IMR-90 (cell line): Measurements from ENCODE around the gene GPATCH2L. TPM values are rescaled to one million over a fixed set of nuclear protein-coding genes. Genes with fewer than 3 reads are reported as not detected.

Experiments used
- ATAC-seq: fragments of 200-7000 bp; cut with Tn5 transposase; 2 replicates; pipeline ENCODE4 v1.9.1; 2020; ENCODE audit warnings: low read depth, mild to moderate bottlenecking, moderate library complexity
- BruUV-seq: library from RNA; stranded (reverse); fragments of 400-500 nt; replicated peaks from 2 replicates; lab custom pipeline; 2021; lab: Mats Ljungman, UMichigan
- CTCF ChIA-PET: fragments of 300-600 bp; formaldehyde crosslinking; extraction: SDS; loops from one replicate; lab custom pipeline; 2021; ENCODE audit warnings: antibody characterized with exemption; lab: Yijun Ruan, JAX
- POLR2A ChIA-PET: fragments of 300-600 bp; sonication (Branson Sonifier 250); formaldehyde crosslinking; loops from one replicate; lab custom pipeline; 2022; ENCODE audit warnings: antibody characterized with exemption; ENCODE audit not compliant: unreplicated experiment; lab: Charles Lee
- DNase-seq: peaks from one replicate; pipeline ENCODE4 v3.0.0; 2013
- H2AFZ ChIP-seq: replicated peaks from 2 replicates; pipeline ENCODE3; 2013; ENCODE audit warnings: low read length, mild to moderate bottlenecking; ENCODE audit not compliant: poor library complexity
- H2AK5ac ChIP-seq: 2 replicates; pipeline ENCODE4 v1.6.1; 2013; ENCODE audit warnings: low read depth, low read length, inconsistent platforms
- H2AK9ac ChIP-seq: replicated peaks from 2 replicates; pipeline ENCODE3; 2013; ENCODE audit warnings: mild to moderate bottlenecking, low read depth, low read length, moderate library complexity; ENCODE audit not compliant: poor library complexity
- H2BK120ac ChIP-seq: 2 replicates; pipeline ENCODE4 v1.6.1; 2013; ENCODE audit warnings: low read depth, low read length, inconsistent platforms
- H2BK15ac ChIP-seq: 3 replicates; pipeline ENCODE4 v1.6.1; 2013; ENCODE audit warnings: low read depth, low read length, inconsistent platforms
- H2BK20ac ChIP-seq: 2 replicates; pipeline ENCODE4 v1.6.1; 2013; ENCODE audit warnings: low read depth, mild to moderate bottlenecking, inconsistent platforms, low read length, moderate library complexity
- H2BK5ac ChIP-seq: 2 replicates; pipeline ENCODE4 v1.6.1; 2013; ENCODE audit warnings: mild to moderate bottlenecking, low read depth, low read length, inconsistent platforms; ENCODE audit not compliant: poor library complexity, severe bottlenecking
- H3K14ac ChIP-seq: replicated peaks from 2 replicates; pipeline ENCODE4 v1.6.1; 2013; ENCODE audit warnings: low read depth, low read length, inconsistent platforms
- H3K18ac ChIP-seq: 2 replicates; pipeline ENCODE4 v1.6.1; 2013; ENCODE audit warnings: low read depth, low read length, control low read depth
- H3K23ac ChIP-seq: 2 replicates; pipeline ENCODE4 v1.6.1; 2013; ENCODE audit warnings: low read depth, low read length, inconsistent platforms
- H3K27ac ChIP-seq: 2 replicates; pipeline ENCODE4 v1.5.1; 2013; ENCODE audit warnings: mild to moderate bottlenecking, control low read depth, low read length; ENCODE audit not compliant: insufficient read depth
- H3K27me3 ChIP-seq: 2 replicates; pipeline ENCODE4 v1.6.1; 2013; ENCODE audit warnings: low read length; ENCODE audit not compliant: control insufficient read depth, insufficient read depth
- H3K36me3 ChIP-seq: 2 replicates; pipeline ENCODE4 v1.6.1; 2013; ENCODE audit warnings: low read length, mixed read lengths; ENCODE audit not compliant: control insufficient read depth, insufficient read depth
- H3K4ac ChIP-seq: 2 replicates; pipeline ENCODE4 v1.6.1; 2013; ENCODE audit warnings: low read depth, low read length, inconsistent platforms
- H3K4me1 ChIP-seq: 2 replicates; pipeline ENCODE4 v1.6.1; 2013; ENCODE audit warnings: low read length, mixed read lengths; ENCODE audit not compliant: control insufficient read depth, insufficient read depth
- H3K4me2 ChIP-seq: 2 replicates; pipeline ENCODE4 v1.6.1; 2013; ENCODE audit warnings: low read depth, mild to moderate bottlenecking, control low read depth, low read length, moderate library complexity
- H3K4me3 ChIP-seq: 2 replicates; pipeline ENCODE4 v1.5.1; 2013; ENCODE audit warnings: low read depth, mild to moderate bottlenecking, control low read depth, low read length, moderate library complexity; ENCODE audit not compliant: insufficient read depth
- H3K56ac ChIP-seq: 2 replicates; pipeline ENCODE4 v1.6.1; 2013; ENCODE audit warnings: low read length, inconsistent platforms; ENCODE audit not compliant: insufficient read depth; ENCODE audit errors: extremely low read depth
- H3K79me1 ChIP-seq, 2 experiments: 2 replicates each; pipeline ENCODE4 v1.6.1; 2013; ENCODE audit warnings: low read length in 2 of 2, inconsistent platforms in 1 of 2, low read depth in 1 of 2
- H3K9ac ChIP-seq: 2 replicates; pipeline ENCODE4 v1.6.1; 2013; ENCODE audit warnings: low read depth, low read length, control low read depth
- H3K9me1 ChIP-seq: 2 replicates; pipeline ENCODE4 v1.6.1; 2013; ENCODE audit warnings: low read length, inconsistent platforms; ENCODE audit not compliant: insufficient read depth
- H3K9me3 ChIP-seq: 2 replicates; pipeline ENCODE4 v1.6.1; 2013; ENCODE audit warnings: low read length; ENCODE audit not compliant: control insufficient read depth, insufficient read depth
- H4K20me1 ChIP-seq: 2 replicates; pipeline ENCODE4 v1.6.1; 2013; ENCODE audit warnings: low read length, inconsistent platforms; ENCODE audit not compliant: insufficient read depth
- H4K5ac ChIP-seq: 2 replicates; pipeline ENCODE4 v1.6.1; 2013; ENCODE audit warnings: mild to moderate bottlenecking, low read depth, low read length, control low read depth
- H4K8ac ChIP-seq, 2 experiments: 2 replicates each; pipeline ENCODE4 v1.6.1; 2013; ENCODE audit warnings: low read depth in 2 of 2, low read length in 2 of 2, control low read depth in 1 of 2, inconsistent platforms in 1 of 2
- H4K91ac ChIP-seq: 2 replicates; pipeline ENCODE4 v1.6.1; 2013; ENCODE audit warnings: low read depth, low read length, inconsistent platforms; ENCODE audit not compliant: insufficient read depth
- BHLHE40 ChIP-seq: fragments of 150-350 bp; IDR thresholded peaks from 2 replicates; pipeline ENCODE4 v1.6.1; 2016; ENCODE audit warnings: mild to moderate bottlenecking, low read depth, low read length
- CEBPB ChIP-seq: IDR thresholded peaks from 2 replicates; pipeline ENCODE4 v1.6.1; 2012; ENCODE audit warnings: low read depth, low read length, improper control_type of control experiment
- CHD1 ChIP-seq: IDR thresholded peaks from 2 replicates; pipeline ENCODE4 v1.6.1; 2012; ENCODE audit warnings: low read depth, low read length, improper control_type of control experiment
- CTCF ChIP-seq: conservative IDR thresholded peaks from 2 replicates; pipeline ENCODE4 v1.5.1; 2012; ENCODE audit warnings: mild to moderate bottlenecking, low read depth, low read length, improper control_type of control experiment
- ELK1 ChIP-seq: fragments of 150-350 bp; IDR thresholded peaks from 2 replicates; pipeline ENCODE4 v1.6.1; 2016; ENCODE audit warnings: low read depth, mild to moderate bottlenecking, low read length, moderate library complexity, borderline replicate concordance
- FOS ChIP-seq: fragments of 150-350 bp; IDR thresholded peaks from 2 replicates; pipeline ENCODE4 v1.6.1; 2016; ENCODE audit warnings: low read depth, low read length
- MAFK ChIP-seq: IDR thresholded peaks from 2 replicates; pipeline ENCODE4 v1.6.1; 2012; ENCODE audit warnings: low read depth, low read length, improper control_type of control experiment
- MAZ ChIP-seq: IDR thresholded peaks from 2 replicates; pipeline ENCODE4 v1.6.1; 2012; ENCODE audit warnings: low read depth, mild to moderate bottlenecking, low read length, improper control_type of control experiment, moderate library complexity, borderline replicate concordance
- NFE2L2 ChIP-seq: fragments of 150-350 bp; IDR thresholded peaks from 2 replicates; pipeline ENCODE4 v1.6.1; 2016; ENCODE audit warnings: low read depth, mild to moderate bottlenecking, low read length
- RAD21 ChIP-seq: IDR thresholded peaks from 2 replicates; pipeline ENCODE4 v1.6.1; 2012; ENCODE audit warnings: low read length, improper control_type of control experiment
- RCOR1 ChIP-seq: IDR thresholded peaks from 2 replicates; pipeline ENCODE4 v1.6.1; 2012; ENCODE audit warnings: mild to moderate bottlenecking, low read length, improper control_type of control experiment; ENCODE audit not compliant: insufficient replicate concordance
- RFX5 ChIP-seq: IDR thresholded peaks from 2 replicates; pipeline ENCODE4 v1.8.0; 2012; ENCODE audit warnings: low read depth, mild to moderate bottlenecking, low read length, moderate library complexity
- SMC3 ChIP-seq: fragments of 150-350 bp; IDR thresholded peaks from 2 replicates; pipeline ENCODE4 v1.6.1; 2016; ENCODE audit warnings: low read depth, mild to moderate bottlenecking, antibody characterized with exemption, low read length, moderate library complexity
- USF2 ChIP-seq: fragments of 150-350 bp; IDR thresholded peaks from 2 replicates; pipeline ENCODE4 v1.6.1; 2017; ENCODE audit warnings: mild to moderate bottlenecking, antibody characterized with exemption, low read length, low read depth
- WGBS, 2 experiments: methylation state at CpG; one replicate each; pipeline versions ENCODE4 v1.1.5 to v1.1.7; 2013; ENCODE audit warnings: missing lambda C conversion rate in 2 of 2; ENCODE audit not compliant: insufficient read length in 1 of 2; ENCODE audit errors: extremely low coverage in 2 of 2; 5-methylcytosine and 5-hydroxymethylcytosine counted together
- dilution Hi-C: fragments of 300-500 bp; cut with HindIII; formaldehyde crosslinking; loops from one replicate; pipeline ENCODE4 v1.14.3; 2018; ENCODE audit warnings: low sequenced_read_pairs; ENCODE audit not compliant: unreplicated experiment
- in situ Hi-C: fragments of 300-500 bp; cut with MboI; formaldehyde crosslinking; loops from 3 replicates; pipeline ENCODE4 v1.14.3; 2019; ENCODE audit warnings: low sequenced_read_pairs, inconsistent platforms, mixed read lengths
- intact Hi-C: fragments of 100-400 bp; cut with micrococcal nuclease; formaldehyde crosslinking; loops from 2 replicates; pipeline ENCODE4 v1.10.0; 2022
- polyA plus RNA-seq, 3 experiments: library from polyadenylated mRNA; depleted of rRNA; stranded (reverse); fragments of >200 nt; gene quantifications; 2 replicates each; pipeline ENCODE4 v1.2.3, GENCODE V29; 2012; ENCODE audit warnings: low replicate concordance in 1 of 3
- total RNA-seq: library from RNA; depleted of rRNA; stranded (reverse); fragments of >200 nt; gene quantifications from 2 replicates; pipeline ENCODE4 v1.2.3, GENCODE V29; 2012

GPATCH2L gene
- total and polyA plus RNA-seq, 2 of the 4 experiments (the other 2 are of a cell fraction), result 15.6 to 51.4 TPM

DNA sequence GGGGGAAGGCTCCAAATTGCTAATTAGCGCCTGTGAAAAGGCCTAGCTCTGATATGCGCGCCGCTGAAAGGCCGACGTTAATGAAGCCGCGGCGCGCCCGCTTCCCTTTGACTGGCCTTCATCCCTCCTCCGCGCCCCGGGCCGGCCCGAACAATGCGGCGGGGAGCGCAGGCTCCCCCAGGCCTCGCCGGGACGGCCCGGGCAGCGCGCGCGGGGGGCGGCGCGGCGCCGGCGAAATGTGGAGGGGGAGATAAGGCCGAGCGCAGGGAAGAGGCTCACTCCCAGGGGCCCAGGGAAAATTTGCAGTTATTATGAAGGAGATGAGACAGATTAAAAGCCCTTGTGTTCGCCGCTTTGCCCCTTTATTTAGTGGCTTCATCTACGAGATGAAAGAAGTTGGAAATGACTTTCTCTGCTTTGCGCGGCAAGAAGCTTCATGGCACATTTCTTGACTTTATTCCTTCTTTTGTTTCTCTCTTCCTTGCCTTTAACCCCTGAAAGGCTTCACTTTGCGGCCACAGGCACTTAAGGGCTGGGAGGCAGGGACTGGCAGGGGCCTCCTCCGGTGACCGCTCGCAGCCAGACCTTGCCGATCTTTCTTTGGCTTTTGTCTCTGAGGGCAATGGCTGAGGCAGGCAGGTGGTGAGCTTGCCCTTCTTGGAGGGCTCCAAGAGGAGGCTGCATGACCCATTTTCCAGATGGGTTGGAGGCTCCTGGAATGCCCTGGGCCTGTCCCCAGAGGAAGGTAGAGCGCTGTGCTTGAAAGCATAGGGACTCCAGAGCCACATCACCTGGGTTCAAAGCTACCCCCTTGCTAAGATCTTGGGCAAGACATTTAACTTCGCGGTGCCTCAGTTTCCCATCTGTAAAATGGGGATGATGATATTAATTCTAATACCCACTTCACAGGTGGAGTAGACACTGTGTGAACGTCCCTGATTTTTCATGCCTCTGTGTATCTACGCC, 12.7 kb upstream of the GPATCH2L start:
- intact Hi-C loops (no loop called here), dilution Hi-C loops (no loop called here), in situ Hi-C loops (no loop called here)
- peak overlapping the region; percentile 39; the same call in 1 of the 2 replicates for H3K4me2 ChIP-seq
- peak overlapping the region; percentile 56 for H2AFZ ChIP-seq
- H3K23ac ChIP-seq, result no peak overlapping the region
- ATAC-seq (peak; percentile 29), DNase-seq (no peak)
- no peak overlapping the region for H2BK20ac ChIP-seq
- no peak overlapping the region for H2BK5ac ChIP-seq
- H3K9me1 ChIP-seq, result no peaks in the 10 kb centered on the region
- WGBS, 2 experiments, result 8% methylated on average over 12 of the region's 50 CpGs; no CpG with 5 or more reads in 1 of the 2 experiments
- no peak overlapping the region for H4K91ac ChIP-seq
- H3K36me3 ChIP-seq, result no peaks in the 10 kb centered on the region
- CTCF ChIA-PET, result no interaction called here
- POLR2A ChIA-PET, result no interaction called here
- H3K9me3 ChIP-seq, result no peaks in the 10 kb centered on the region; the same call in 1 of the 2 replicates
- H3K27ac ChIP-seq, result no peak overlapping the region
- H3K27me3 ChIP-seq, result peaks cover 42% of the 10 kb centered on the region
- no peak overlapping the region for H3K14ac ChIP-seq
- no peak overlapping the region for H2BK15ac ChIP-seq
- H2AK9ac ChIP-seq, result no peak overlapping the region
- H3K9ac ChIP-seq, result no peak overlapping the region
- H3K56ac ChIP-seq, result no peak overlapping the region
- no peak overlapping the region for H4K5ac ChIP-seq
- no peaks in the 10 kb centered on the region for H4K20me1 ChIP-seq
- H2BK120ac ChIP-seq, result no peak overlapping the region
- H4K8ac ChIP-seq, result no peak overlapping the region
- no peak overlapping the region for H2AK5ac ChIP-seq
- no peak overlapping the region for H3K18ac ChIP-seq
- H3K4me1 ChIP-seq, result no peaks in the 10 kb centered on the region
- no TSS peak for BruUV-seq
- H3K4me3 ChIP-seq, result no peak overlapping the region
- H3K79me1 ChIP-seq, result no peaks in the 10 kb centered on the region
- no peak overlapping the region for H3K4ac ChIP-seq
- TF ChIP-seq USF2 (no peak), BHLHE40 (no peak), FOS (no peak), ELK1 (no peak), RAD21 (no peak), RCOR1 (no peak), CEBPB (no peak), RFX5 (no peak), MAZ (no peak), CTCF (no peak), MAFK (no peak), NFE2L2 (no peak), SMC3 (no peak), CHD1 (no peak)
